ENCODE data around the gene ESPN. TPM values are rescaled to one million over a fixed set of nuclear protein-coding genes. Genes with fewer than 3 reads are reported as not detected.

Gene ESPN
- total RNA-seq, 2 donors from 2014 or later: 74.3 to 98.0 TPM

DNA sequence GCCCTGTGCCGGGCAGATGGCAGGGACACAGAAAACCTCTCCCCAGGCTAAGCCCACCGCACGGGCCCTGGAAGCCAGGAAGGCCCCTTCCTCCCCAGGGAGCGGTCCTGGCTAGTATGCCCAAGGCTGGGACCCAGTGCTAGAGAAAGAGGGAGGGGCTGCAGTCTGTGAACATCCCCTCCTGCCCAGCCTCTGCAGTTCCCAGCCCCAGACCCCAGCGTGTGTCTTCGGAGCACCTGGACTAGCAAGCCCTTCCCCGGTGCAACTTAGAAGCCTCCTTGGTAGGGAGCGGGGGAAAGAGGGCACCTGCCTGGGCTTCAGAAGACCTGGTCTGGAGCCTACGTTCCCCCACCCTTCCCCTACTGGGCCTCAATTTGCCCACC, 64.8 kb downstream of the ESPN start:
- H3K27me3 ChIP-seq: no peaks in the 10 kb centered on the region
- H3K27ac ChIP-seq: peak overlapping the region; percentile 27
- H3K4me1 ChIP-seq: peaks cover 6% of the 10 kb centered on the region
- no peaks in the 10 kb centered on the region for H3K36me3 ChIP-seq
- intact Hi-C loops (cut with DNase I): loop anchor here (5.0 kb wide), 1 partner anchor 158 kb away; no protein-coding TSS in a partner anchor
- peak overlapping the region in 1 of 2 donors; percentile 46 for H3K9ac ChIP-seq (ENCODE audit: low read depth in 2 of 2, low read length in 2 of 2)
- TF ChIP-seq, protein P1, sequence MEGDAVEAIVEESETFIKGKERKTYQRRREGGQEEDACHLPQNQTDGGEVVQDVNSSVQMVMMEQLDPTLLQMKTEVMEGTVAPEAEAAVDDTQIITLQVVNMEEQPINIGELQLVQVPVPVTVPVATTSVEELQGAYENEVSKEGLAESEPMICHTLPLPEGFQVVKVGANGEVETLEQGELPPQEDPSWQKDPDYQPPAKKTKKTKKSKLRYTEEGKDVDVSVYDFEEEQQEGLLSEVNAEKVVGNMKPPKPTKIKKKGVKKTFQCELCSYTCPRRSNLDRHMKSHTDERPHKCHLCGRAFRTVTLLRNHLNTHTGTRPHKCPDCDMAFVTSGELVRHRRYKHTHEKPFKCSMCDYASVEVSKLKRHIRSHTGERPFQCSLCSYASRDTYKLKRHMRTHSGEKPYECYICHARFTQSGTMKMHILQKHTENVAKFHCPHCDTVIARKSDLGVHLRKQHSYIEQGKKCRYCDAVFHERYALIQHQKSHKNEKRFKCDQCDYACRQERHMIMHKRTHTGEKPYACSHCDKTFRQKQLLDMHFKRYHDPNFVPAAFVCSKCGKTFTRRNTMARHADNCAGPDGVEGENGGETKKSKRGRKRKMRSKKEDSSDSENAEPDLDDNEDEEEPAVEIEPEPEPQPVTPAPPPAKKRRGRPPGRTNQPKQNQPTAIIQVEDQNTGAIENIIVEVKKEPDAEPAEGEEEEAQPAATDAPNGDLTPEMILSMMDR (IDR thresholded peaks at IDR 0.05): no peak
- no peaks in the 10 kb centered on the region for H3K9me3 ChIP-seq
- DNase-seq: no peak
- no peak overlapping the region for H3K4me3 ChIP-seq

- no peaks in the 10 kb centered on the region for H3K27me3 ChIP-seq
- TF ChIP-seq, protein P1 (IDR thresholded peaks at IDR 0.05): peak; percentile 98
- peak overlapping the region; percentile 81 for H3K4me3 ChIP-seq
- peak; percentile 83 for DNase-seq
- no peaks in the 10 kb centered on the region for H3K9me3 ChIP-seq
- intact Hi-C loops (cut with DNase I): loop anchor here (5.0 kb wide), 1 partner anchor 158 kb away; no protein-coding TSS in a partner anchor
- H3K9ac ChIP-seq (ENCODE audit: low read depth in 2 of 2, low read length in 2 of 2): peak overlapping the region; percentile 79 to 84
- H3K27ac ChIP-seq: peak overlapping the region; percentile 67
- H3K36me3 ChIP-seq: no peaks in the 10 kb centered on the region
- peaks cover 6% of the 10 kb centered on the region for H3K4me1 ChIP-seq
Observed at GRCh38 chr1:6489799-6490180, 65.2 kb downstream of the ESPN start.

GRCh38 chr1:6490181-6491080, 65.9 kb downstream of the ESPN start:
- TF ChIP-seq, protein P1 (IDR thresholded peaks at IDR 0.05): peak; percentile 3
- DNase-seq: peak; percentile 84
- H3K4me1 ChIP-seq: peaks cover 6% of the 10 kb centered on the region
- no peaks in the 10 kb centered on the region for H3K36me3 ChIP-seq
- H3K9ac ChIP-seq (ENCODE audit: low read depth in 2 of 2, low read length in 2 of 2): peak overlapping the region; percentile 79 to 84
- no peaks in the 10 kb centered on the region for H3K9me3 ChIP-seq
- peak overlapping the region; percentile 67 for H3K27ac ChIP-seq
- H3K4me3 ChIP-seq: peak overlapping the region; percentile 81
- intact Hi-C loops (cut with DNase I): no loop called here
- H3K27me3 ChIP-seq: no peaks in the 10 kb centered on the region

- Histone ChIP-seq H3K9me3 (no peaks in the 10 kb centered on the region), H3K4me3 (peak overlapping the region; percentile 81), H3K36me3 (no peaks in the 10 kb centered on the region), H3K9ac (ENCODE audit: low read depth in 2 of 2, low read length in 2 of 2) (peak overlapping the region; percentile 79 to 84), H3K4me1 (peaks cover 6% of the 10 kb centered on the region), H3K27me3 (no peaks in the 10 kb centered on the region), H3K27ac (peak overlapping the region; percentile 67)
- DNase-seq: no peak
- TF ChIP-seq, protein P1 (IDR thresholded peaks at IDR 0.05): no peak
- intact Hi-C loops (cut with DNase I): no loop called here
Observed at GRCh38 chr1:6491081-6491449, 66.5 kb downstream of the ESPN start.

GRCh38 chr1:6491480-6491962, 66.9 kb downstream of the ESPN start, which contains the start of gene PLEKHG5:
TSS of gene PLEKHG5 (minus strand) at chr1:6491667. CDS start at chr1:6477571, 14,096 bp downstream.
- Histone ChIP-seq H3K27me3 (peaks cover under 1% of the 10 kb centered on the region), H3K27ac (peak within 1 kb of the TSS; percentile 67), H3K36me3 (no peaks in the 10 kb centered on the region), H3K4me3 (peak within 1 kb of the TSS; percentile 81), H3K9me3 (no peaks in the 10 kb centered on the region), H3K9ac (ENCODE audit: low read depth in 2 of 2, low read length in 2 of 2) (peak within 1 kb of the TSS; percentile 79 to 84), H3K4me1 (peaks cover 3% of the 10 kb centered on the region)
- DNase-seq: no peak
- TF ChIP-seq, protein P1 (IDR thresholded peaks at IDR 0.05): no peak
- intact Hi-C loops (cut with DNase I): no loop called here

Data from colonic mucosa (tissue), 4 donors.